ENCODE results near the gene MAD2L2.

The MAD2L2 gene

DNA sequence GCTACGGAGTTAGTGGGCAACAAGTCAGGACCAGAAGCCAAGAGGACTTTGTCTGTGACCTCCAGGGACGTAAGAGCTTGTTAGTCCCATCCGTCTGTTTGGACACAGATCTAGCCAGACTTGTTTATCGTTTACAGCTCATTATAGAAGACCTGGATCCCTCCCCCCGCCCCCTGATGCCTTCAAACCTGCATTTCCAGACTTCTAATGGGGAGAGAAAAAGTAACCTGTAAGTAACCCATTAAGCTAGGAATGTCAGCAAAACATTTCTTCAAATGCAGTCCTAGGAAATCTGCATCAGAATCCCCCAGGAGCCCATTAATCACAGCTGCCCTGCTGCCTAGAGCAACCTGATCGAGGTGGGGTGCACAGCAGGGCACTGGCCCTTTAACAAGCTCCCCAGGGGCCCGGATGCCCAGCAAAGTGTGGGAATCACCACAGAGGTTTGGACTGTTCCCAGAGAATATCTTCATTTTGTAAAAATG lies 1.4 kb upstream of the MAD2L2 start:
- no peak for DNase-seq (ENCODE audit: low spot score)

DNA sequence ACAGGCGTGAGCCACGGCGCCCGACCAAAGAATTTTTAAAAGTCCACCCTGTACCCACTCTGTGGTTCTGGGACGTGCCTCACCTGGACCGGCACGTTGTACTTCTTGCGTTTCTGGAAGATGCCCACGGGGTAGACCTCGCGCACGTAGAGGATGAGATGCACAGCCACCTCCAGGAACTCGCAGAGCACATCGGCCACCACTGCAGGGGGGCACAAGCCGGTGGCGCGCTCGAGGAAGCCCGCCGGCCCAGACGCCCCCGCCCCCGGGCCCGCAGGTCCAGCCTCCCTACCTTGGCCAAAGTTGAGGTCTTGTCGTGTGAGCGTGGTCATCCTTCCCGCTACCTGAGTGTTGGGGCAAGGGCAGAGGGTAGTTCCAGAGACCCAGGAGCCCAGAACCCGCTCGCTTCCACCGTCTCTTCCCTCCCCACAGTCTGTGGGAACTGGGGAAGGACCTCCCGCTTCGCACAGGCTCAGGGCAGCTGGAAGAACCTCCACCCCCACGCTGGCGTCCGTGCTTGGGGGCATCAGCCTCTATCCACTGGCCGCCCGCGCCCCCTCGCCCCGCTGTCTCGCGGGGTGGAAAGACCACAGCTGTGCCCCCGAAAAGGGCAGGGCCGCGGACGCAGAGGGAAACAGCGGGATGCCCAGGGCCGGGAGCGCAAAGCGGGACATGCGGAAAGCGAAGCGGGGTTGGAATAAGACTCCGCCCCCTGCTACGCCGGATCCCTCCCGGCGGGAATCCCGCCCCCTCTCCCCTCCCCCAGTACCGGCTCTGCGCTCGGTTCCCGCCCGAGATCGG lies 478 bp downstream of the MAD2L2 start:
- no peak for DNase-seq (ENCODE audit: low spot score)

DNA sequence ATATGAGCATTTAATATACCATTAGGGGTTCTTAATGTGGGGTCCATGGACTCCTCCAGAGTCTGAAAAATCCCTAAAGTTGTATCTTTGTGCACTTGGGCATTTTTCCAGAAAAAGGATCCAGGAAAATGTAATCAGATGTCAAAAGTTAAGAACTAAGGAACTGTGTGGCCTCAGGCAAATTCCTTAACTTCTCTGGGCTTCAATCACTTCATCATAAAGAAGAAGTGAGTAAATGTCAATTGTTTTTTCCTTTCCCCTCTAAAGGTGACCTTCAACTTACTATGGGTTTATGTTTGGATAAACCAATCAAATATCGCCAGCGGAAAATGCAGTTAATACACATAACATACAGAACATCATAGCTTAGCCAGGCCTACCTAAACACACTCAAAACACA lies 2.5 kb downstream of the MAD2L2 start:
- DNase-seq (ENCODE audit: low spot score) = no peak

DNA sequence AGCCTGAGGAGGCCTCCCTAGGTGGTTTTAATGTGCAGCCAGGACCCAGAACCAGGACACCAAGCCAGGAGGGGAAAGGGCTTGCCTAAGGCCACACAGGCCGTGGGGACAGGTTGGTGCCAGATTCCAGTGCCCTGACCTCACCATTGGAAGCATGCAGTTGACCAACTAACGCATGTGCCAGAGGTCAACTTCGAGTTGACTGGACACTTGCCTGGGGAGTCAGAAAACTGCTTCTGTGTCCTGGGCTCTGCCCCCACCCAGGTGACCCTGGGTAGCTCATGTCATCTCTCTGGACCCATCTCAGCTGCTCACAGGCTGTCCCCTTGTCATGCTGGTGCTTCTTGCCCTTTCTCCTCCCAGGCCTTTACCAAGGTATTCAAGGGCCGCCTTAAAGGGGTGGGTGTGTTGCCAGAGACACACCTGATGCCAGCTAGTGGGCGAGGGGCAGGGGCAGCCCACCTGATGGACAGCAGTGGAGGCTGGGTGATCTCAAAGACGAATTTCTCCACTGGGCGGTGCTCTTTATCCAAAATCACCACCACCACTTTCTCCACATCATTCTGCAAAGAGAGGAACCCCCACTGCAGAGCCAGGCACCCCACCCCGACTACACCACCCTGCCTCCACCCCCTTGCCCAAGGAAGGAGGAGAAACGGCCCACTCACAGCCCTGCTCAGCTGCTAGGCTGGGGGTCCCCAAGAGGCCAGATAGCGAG lies 4.4 kb downstream of the MAD2L2 start:
- no peak for DNase-seq (ENCODE audit: low spot score)

DNA sequence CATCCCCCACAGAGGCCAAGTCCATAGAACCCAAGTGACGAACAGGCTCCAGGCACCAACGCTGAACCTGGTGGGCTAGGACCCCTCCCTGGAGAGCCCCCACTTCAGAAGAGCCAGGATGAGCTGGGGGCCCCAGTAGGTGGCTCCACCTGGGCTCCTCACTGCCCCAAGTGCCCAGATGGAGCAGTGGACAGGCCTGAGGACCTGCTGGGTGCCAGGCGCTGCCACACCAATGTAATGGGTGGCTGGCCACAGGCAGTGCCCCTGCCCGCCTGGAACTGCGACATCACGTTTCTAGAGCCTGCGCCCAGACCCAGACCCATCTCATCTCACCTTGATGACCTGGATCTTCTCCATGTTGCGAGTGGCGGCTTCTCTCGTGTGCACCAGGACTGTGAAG lies 5.6 kb downstream of the MAD2L2 start:
- DNase-seq (ENCODE audit: low spot score) = no peak

DNA sequence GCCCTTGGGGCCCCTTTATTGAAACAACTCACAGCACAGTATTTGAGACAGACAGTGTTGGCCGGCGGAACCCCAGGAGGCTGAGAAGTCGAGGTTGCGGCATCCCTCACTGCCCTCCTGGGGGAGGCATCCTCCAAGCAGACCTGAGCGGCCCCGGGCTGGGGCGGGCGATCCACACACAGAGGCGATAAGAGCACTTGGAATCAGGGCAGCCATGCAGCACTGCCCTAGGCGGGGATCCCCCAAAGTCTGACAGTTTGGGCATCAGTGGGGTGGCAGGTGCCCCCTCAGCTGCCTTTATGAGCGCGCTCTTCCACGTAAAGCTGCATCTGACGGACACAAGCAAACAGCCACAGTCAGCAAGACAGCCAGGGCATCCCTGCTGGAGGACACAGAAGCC lies 6.5 kb downstream of the MAD2L2 start:
- DNase-seq (ENCODE audit: low spot score) = no peak

DNA sequence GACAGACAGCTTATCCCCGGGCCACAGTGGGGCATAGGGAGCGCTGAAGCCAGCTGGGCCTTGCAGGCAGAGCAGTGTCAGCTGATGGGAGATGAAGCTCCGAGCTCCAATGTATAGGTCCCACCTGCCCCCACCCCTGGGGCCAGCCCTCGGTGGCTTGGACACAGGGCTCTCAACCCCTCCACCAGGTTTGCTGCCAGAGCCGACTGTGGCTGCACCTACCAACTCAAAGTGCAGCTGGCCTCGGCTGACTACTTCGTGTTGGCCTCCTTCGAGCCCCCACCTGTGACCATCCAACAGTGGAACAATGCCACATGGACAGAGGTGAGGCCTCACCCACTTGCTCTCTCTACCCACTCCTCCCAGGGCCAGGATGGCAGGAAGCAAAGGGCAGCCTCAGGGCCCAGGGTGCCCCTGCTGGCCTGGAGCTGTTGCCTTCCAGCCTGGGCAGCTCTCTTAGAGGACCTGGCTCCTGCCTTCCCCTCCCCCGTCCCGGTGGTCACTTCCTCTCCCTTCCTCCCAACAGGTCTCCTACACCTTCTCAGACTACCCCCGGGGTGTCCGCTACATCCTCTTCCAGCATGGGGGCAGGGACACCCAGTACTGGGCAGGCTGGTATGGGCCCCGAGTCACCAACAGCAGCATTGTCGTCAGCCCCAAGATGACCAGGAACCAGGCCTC lies 7.7 kb downstream of the MAD2L2 start:
- no peak for DNase-seq (ENCODE audit: low spot score)

DNA sequence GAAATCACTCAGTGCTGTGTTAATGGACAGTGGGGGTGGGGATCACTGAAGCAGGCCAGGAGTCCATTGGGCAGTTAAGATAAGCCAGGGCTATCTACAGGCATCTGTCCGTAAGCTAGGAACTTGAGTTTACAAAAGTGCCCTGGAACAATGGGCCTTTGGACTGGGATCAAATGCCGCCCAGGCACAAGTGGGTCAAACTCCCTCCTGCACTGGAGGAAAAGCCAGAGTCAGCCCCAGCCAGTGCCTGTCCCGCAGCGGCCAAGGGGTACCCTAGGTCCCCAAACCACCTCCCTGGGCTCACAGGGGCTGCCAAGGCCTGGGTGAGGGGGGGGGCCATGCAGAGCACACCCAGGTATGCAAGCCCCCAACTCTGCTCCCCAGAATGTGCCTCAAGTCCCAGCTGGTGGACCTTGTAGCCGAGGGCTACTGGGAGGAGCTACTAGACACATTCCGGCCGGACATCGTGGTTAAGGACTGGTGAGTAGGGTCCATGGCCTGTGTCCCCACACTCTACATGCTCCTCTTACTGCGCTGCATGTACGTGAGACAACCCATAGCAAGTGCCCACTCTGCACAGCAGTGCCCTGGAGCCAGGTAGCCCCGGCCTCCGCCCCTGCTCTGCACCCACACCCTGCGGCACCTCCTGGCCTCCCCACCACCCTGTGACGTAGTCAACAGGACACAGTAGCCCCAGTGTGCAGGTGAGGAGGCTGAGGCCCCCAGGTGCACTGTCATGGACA lies 9.2 kb downstream of the MAD2L2 start:
- no peak for DNase-seq (ENCODE audit: low spot score)

DNA sequence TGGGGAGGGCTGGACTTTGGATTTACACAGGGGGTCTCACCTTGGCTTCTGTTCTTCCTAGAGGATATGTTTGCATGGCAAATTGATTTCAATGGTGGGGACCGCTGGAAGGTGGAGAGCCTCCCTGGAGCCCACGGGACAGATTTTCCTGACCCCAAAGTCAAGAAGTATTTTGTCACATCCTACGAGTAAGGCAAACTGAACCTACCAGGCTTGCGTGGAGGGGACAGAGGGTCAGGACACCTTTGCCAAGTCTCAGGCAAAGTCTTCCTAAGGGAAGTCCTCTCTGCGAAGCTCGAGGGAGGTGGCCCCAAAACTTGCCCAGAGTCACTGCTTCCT lies 9.8 kb downstream of the MAD2L2 start:
- DNase-seq (ENCODE audit: low spot score) = no peak

DNA sequence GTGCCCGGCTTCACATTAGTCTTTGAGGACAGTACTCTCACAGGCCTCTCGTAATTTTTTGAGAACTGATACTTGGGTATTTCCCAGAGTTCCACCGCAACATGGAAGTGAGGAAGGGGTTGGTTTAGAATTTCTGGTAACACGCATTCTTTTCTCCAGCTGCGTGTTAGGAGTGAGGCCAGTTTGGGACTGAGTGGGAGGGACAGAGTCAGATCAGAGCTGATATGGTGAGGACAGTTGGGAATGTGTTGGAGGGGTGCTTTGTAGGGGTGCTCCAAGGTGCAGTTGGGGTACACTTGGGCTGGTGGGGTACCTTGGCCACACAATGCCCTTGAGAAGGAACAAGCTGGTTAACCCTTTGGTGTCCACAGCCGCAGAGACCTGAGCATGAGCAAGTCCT lies 10.2 kb downstream of the MAD2L2 start:
- DNase-seq (ENCODE audit: low spot score) = no peak

DNA sequence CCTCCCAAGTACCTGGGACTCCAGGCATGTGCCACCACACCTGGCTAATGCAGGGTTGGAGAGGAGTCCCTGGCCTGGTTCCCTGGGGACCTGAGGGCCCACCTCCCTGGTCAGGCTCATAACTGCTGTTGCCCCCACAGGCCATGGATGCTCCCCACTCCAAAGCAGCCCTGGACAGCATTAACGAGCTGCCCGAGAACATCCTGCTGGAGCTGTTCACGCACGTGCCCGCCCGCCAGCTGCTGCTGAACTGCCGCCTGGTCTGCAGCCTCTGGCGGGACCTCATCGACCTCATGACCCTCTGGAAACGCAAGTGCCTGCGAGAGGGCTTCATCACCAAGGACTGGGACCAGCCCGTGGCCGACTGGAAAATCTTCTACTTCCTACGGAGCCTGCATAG lies 12.4 kb downstream of the MAD2L2 start:
- no peak for DNase-seq (ENCODE audit: low spot score)

DNA sequence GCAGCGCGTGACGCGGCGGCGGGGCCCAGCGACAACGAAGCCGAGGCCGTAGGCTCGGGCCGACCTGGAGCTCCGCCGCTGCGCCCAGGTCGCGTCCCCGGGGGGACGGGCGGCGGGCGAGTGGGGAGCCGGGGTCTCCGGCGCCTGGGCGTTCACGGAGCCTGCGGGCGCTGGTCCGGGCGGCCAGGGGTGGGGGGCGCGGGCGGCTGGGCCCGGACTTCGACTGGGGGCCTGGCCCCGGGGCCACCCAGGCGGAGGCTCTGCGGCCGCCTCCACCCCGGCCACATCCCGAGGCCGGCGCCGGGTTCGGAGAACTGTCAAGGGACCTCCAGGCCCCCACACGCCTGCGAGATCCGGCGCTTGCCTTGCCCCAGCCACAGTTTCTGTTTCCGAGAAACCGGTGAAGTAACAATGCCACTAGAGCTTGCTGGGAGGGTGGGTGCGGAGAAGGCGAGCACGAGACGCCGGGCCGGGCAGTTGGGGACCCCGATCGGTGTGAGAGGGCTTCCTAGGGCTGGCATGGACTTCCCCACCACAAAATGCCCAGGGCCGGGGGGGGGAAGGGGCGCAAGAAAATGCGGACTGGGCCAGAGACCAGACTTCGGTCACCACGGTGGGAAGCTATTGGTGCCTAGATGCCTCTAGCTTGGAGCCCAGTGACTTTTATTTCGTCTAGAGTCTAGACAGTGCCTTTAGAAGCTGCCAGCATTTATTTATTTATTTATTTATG lies 16.4 kb downstream of the MAD2L2 start:
- DNase-seq (ENCODE audit: low spot score) = no peak

DNA sequence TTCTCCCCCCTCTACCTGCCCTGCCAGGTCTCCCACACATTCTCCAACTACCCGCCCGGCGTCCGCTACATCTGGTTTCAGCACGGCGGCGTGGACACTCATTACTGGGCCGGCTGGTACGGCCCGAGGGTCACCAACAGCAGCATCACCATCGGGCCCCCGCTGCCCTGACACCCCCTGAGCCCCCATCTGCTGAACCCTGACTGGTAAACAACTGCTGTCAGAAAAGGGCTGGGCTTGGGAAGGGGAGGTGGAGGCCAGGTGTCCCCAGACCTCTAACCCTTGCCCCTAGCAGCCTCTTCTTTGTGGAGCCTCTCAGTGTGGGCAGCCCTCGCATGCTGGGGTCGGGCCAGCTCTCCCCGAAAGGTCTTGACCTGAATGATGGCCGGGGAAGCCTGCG lies 19.8 kb downstream of the MAD2L2 start:
- no peak for DNase-seq (ENCODE audit: low spot score)

DNA sequence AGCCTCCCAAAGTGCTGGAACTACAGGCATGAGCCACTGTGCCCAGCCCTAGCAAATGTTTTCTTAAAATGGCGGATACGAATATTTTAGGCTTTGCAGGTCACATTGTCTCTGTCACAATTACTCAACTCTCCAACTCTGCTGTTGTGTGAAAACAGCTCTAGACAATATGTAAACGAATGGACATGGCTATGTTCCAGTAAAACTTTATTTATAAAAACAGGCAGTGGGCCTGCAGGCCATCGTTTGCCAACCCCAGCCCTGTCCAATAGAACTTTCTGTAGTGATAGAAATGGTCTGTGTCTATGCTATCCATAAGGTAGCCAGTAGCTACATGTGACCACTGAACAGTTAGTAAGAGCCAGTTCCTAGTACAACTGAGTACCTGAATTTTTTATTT lies 21.2 kb downstream of the MAD2L2 start:
- no peak for DNase-seq (ENCODE audit: low spot score)

DNA sequence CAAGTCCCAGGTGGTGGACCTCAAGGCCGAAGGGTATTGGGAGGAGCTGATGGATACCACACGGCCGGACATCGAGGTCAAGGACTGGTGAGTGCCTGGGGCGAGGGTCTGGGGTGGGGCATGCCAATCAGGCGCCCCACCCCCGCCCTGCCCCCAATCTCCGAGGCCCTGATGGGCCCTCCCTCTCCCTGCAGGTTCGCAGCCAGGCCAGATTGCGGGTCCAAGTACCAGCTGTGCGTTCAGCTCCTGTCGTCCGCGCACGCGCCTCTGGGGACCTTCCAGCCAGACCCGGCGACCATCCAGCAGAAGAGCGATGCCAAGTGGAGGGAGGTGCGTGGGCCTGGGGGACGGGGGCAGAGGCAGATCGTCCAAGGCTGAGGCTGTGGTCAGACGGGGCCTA lies 22.4 kb downstream of the MAD2L2 start:
- no peak for DNase-seq (ENCODE audit: low spot score)

DNA sequence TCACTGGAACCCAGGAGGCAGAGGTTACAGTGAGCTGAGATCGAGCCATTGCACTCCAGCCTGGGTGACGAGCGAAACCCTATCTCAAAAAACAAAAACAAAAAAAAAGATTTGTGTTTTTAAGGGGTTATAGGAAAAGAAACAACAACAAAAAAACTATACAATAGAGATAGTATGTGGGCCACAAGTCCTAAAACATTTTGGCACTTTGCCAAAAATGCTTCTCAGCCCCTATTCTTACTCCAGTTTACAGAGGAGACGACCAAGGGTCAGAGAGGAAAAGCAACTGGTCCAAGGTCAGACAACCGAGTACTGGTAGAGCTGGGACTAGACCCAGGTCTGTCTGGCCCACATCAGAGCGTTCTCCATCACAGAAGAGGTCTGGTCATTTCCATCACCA lies 23.3 kb downstream of the MAD2L2 start:
- no peak for DNase-seq (ENCODE audit: low spot score)

DNA sequence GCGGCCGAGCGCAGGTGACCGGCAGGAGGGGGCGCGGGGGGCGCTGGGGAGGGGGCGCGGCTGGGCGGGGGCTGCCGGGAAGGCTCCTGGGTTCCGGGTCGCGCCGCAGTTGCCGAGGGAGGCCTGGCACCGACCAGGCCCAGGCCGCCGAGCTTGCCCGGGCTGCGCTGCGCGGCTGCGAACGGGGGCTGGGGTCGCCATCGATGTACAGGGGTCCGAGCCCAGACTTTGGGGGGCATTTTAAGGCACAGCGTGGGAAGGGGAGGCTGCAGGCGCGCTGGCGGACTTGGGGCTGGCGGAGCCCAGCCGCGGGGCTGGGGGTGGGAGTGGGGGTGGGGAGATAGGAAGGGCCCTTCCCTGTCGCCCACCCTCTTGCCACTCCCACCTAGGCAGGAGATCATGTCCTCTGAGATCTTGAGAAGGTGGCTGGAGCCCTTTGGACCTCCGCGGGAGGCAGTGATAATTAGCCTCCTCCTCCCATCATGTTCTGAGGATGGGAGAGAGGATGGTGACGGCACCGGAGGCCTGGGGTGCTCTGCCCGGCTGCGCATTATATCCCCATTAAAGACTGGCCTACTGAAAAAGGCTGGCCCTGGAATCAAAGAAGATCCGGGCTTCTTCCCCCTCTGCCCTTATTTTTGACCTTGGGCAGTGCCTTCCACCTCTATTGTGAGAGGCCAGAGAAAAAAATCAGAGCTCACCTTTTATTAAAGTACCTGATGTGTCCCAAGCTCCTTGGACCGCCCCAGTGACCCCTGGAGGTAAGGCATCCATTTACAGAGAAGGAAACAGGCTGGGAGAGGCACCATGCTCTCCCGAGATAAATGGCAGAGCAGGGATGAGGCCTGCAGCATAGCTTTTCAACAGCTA lies 25.8 kb downstream of the MAD2L2 start:
- DNase-seq (ENCODE audit: low spot score) = no peak

DNA sequence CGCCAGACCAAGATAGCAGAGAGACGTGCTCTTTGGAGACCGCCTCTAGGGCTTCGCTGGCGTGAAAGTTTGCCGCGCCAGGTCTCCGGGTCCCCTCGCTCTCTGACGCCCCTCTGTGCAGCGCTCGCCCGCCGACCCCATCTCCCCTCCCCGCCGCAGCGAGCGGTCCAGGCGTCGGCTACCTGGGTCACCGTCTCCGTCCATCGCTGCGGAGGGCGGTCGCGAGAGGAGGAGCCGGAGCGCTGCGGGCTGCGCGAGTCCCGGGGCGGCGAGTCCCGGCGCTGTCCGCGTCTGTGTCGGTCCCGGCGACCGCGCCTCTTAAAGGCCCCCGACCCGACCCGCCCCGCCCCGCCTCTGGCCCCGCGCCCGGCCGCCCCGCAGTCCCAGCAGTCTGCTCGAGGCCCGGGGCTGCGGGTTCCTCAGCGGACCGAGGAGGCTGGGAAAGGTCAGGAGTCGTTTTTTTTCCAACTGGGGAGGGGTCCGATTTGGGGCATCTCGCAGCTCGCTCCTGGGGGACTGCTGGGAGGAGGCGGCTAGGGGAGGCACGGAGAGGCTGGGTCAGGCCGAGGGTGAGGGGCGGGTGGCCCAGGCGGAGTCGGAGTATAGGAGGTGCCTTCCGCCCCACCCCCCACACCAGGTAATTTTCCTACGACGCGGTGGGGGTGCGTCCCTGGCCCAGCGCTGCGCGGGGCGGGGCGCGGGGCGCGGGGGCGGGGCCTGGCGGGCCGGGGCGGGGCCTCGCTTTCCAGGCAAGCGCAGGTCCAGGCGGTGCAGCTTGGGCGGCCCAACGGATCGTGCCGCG lies 26.6 kb downstream of the MAD2L2 start, which contains the start of the genes FBXO2 and FBXO44:
TSS of gene FBXO2 (minus strand) at position 293 of the 802 bp plus-strand sequence. CDS start at position 204, 89 bp downstream.
TSS of gene FBXO44 (plus strand) at position 741 of the 802 bp plus-strand sequence. CDS start 959 bp downstream, outside the sequence.
- peak; percentile 33 for DNase-seq (ENCODE audit: low spot score)

DNA sequence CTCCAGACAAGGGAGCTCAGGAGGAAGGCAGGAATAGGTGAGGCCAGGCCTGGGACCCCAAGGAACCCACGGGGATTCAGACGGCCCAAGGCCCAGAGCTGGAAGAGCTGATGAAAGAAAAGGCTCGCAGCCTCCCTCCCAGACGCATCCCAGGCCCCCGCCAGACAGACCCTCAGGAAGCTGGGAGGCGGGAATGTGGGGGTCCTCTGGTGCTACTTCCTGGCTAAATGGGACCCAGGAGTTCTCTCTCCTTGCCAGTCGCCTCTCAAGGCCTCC lies 27.1 kb downstream of the MAD2L2 start:
- no peak for DNase-seq (ENCODE audit: low spot score)
